Activated T-cell treated with anti-CD3 and anti-CD28 coated beads for 1 hour (primary cell): Measurements from ENCODE around the gene KRT33A.

Source experiments
- DNase-seq: peaks from one replicate; pipeline ENCODE4 v3.0.0-alpha.2; 2020; ENCODE audit warnings: low read depth

Gene KRT33A

DNA sequence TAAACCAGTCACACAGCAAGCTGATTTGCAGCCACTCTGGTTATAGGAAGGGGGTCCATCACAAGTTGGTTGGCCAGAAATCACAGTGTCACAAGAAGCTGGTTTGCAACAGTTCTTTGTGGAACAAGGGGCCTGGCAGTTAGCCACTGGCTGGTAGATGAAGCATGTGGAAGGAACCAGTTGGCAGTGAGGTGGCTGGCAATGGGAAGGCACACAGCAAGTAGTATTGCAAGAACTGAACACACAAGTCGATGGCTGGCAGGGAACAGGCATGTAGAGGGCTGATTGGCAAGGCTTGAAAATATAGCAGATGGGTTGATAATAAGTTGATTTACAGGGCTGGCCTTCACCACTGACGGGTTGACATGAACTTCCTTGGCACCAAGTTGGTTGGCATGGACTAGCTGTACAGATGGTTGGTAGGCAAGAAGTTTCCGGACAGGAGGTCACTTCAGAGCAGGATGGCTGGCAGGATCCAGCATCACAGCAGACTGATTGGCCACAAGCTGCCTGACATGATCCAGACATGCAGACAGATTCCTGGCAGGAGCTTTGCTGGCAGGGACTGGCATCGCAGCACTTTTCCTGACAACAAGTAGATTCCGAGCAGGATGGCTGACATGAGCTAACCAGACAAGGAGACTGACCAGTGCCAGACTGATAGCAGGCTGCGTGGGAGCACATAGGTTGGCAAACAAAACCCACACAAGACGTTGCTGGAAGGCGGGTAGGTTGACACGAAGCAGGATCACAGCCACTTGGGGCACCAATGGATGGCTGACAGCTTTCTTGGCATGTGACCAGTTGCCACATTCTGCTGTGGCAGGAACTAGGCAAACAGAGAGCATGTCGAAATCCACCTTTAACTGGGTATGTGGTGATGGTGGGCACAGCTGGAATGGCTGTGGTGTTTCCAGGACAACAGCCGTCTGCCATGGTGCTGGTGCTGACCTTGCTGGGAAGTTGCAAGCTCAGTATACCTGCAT, 48.4 kb downstream of the KRT33A start, which contains the start of gene KRTAP29-1:
Gene KRTAP29-1 (minus strand): TSS at position 936 of the 986 bp plus-strand sequence. CDS start 0 bp downstream, at position 936.
- DNase-seq: no peak

DNA sequence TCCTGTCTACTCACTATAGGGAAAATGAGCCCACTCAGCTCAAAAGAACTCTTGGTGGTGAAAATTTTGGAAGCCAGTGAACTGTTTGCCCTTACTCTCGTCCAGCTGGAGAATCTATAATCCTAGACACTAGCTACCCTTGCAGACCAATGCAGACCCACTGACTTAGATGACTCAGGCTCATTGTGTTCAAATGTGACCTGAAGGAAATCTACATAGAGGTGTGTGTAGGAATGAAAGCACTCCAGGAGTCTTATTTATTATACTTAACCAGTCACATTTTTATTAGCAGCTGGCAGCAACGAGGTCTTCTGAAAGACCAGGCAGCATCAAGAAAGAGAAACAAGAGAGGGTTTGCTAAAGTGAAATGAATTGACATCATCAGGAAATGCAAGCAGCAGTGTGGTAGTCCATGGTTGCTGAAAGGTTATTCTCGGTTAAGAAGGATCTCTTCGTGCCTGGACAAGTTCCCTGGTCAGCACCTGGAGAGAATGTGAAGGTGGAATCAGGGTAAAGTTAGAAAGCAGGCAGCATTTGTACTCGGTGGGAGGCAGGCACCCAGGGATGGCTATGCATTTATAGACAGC, 49.3 kb downstream of the KRT33A start:
- no peak for DNase-seq

DNA sequence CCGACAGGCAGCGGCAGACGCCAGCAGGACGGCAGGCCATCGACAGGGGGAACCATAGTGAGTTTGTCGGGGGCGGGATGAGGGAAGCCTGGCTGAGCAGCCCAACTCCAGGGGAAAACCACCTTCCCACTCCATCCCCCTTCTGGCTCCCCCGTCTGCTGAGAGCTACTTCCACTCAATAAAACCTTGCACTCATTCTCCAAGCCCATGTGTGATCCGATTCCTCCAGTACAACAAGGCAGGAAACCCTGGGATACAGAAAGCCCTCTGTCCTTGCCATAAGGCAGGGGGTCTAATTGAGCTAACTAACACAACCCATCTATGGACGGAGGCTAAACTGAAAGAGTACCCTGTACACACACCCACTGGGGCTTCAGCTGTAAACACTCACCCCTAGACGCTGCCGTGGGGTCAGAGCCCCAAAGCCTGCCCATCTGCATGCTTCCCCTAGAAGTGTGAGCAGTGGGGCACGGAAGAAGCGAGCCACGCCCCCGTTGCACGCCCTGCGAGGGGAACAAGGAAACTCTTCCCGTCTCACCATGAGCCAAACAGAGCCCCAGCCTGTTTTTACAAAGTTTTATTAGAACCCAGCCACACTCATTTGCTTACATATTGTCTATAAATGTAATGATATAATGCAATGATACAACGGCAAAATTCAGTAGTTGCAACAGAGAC, 52.0 kb downstream of the KRT33A start:
- DNase-seq: no peak

DNA sequence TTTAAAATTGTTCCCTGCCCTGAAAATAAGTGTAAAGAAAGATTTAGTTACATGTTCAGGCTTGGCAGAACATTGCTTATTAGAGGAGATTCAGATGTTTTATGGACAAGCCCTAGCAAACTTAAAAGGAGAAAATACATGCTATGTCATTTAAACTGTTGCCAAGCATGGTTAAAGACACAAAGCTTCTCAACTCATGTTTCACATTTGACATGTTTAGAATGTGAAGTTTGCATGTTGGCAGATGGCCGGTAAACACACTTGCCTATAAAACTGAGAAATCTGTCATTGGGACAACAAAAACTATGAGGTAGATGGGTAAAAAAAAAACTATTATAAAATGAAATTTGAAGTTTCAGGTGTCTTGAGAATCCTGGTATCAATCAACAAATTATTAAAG, 53.8 kb downstream of the KRT33A start:
- DNase-seq: no peak
